ENCODE data around the gene SEH1L. TPM values are rescaled to one million over a fixed set of nuclear protein-coding genes. Genes with fewer than 3 reads are reported as not detected.

The SEH1L gene
- total RNA-seq, 2 donors from 2014 or later = 16.9 to 28.9 TPM

DNA sequence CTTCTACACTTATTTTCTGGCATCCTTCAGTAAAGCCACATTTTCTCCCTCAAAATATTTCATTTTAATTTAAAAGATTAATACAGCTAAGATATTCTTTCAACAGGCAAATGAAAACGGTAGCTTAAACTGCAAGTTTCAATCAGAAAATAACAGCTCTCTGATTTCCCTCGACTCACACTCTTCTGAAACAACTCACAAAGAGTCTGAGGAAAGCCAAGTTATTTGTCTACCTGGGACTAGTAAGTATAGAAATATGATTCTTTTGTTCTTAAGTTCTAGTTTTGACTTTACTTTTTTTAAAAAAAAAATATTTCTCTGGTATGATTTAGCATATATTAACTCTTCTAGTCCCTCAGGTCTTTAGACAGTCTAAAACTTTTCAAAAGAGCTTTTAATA lies 70.6 kb downstream of the SEH1L start:
- ATAC-seq = no peak
- no peak for DNase-seq
- intact Hi-C loops (cut with DNase I) = no loop called here

DNA sequence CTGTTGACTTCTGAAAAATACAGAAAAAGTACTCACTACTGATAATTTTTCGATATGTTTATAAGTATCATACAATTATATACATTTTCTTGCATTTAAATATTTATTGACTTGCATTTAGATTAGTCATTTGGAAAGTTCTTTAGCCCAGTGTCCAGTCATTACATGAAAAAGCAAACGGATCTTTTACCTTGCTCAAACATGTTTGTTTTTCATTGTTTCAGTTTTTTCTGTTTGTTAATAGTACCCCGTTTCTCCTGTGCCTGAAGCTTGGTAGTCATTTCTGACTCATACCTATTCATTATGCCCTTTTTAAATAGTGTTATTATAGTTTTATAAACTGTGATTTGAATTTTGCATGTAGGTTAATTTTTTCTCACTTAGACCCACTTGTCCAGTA lies 71.5 kb downstream of the SEH1L start:
- ATAC-seq (no peak), DNase-seq (no peak)
- intact Hi-C loops (cut with DNase I) = no loop called here

DNA sequence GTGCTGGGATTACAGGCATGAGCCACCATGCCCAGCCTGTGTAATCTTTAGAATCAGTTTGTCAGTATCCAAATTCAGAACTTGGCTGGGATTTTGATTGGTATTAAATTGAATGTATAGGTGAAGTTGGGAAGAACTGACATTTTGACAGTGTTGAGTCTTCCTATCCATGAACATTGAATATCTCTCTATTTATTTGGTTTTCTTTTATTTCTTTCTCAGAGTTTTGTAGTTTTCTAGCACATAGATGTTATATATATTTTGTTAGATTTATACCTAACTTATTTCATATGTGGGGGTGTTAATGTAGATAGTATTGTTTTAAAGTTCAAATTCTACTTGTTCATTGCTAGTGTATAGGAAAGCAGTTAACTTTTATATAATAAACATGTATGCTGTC lies 74.8 kb downstream of the SEH1L start:
- no peak for ATAC-seq
- DNase-seq = no peak
- intact Hi-C loops (cut with DNase I) = no loop called here

DNA sequence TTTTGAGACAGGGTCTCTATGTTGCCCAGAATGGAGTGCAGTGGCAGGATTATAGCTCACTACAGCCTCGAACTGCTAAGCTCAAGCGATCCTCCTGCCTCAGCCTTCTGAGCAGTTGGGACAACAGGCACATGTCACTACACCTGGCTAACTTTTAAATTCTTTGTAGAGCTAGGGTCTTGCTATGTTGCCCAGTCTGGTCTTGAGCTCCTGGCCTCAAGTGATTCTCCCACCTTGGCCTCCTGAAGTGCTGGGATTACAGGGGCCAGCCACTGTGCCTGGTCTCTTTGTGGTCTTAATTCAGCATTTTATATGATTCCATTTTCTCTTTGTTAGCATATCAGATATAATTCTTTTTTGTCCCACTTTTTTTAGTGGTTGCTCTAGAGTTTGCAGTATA lies 77.4 kb downstream of the SEH1L start:
- intact Hi-C loops (cut with DNase I) = no loop called here
- ATAC-seq (no peak), DNase-seq (no peak)

GRCh38 chr18:13026583-13027270 lies 78.9 kb downstream of the SEH1L start:
- DNase-seq (no peak), ATAC-seq (no peak)
- intact Hi-C loops (cut with DNase I) = no loop called here

DNA sequence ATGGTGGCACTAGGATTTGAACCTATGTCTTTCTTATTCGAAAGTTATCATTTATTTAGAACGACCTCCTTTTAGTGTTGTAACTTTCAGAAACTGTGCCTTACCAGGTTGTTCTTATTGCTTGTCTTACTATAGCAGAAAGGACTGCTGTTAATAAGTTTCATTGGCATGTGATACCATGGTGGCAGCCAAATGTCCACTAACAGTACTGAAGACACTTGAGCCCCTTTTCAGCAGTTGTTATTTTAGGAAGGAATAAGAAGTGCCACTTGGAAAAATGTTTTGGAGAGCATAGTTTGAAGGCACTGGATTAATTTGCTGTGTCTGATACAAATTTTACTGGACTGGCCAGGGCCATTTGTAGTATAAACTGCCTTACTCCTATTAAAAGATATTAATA lies 81.1 kb downstream of the SEH1L start:
- peak; percentile 78 to 89 for ATAC-seq
- DNase-seq = no peak
- intact Hi-C loops (cut with DNase I) = no loop called here

DNA sequence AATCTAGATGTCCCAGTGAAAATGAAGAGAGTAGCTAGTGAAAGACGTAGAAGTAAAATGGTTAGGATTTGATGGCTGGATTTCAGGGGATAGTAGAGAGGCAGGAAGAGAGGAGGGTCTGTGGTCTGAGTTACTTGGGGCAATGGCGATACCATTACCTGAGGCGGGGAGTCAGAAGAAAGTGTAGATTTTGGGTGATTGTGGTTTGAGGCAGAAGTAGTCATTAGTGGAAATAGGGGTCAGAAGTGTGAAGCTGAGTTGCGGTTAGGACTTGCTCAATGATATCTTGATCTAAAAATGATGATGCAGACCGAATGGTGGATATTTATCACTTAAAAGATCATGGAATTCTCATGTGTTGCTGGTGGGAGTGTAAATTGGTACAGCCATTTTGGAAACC lies 84.4 kb downstream of the SEH1L start:
- DNase-seq (no peak), ATAC-seq (no peak)
- intact Hi-C loops (cut with DNase I) = no loop called here

DNA sequence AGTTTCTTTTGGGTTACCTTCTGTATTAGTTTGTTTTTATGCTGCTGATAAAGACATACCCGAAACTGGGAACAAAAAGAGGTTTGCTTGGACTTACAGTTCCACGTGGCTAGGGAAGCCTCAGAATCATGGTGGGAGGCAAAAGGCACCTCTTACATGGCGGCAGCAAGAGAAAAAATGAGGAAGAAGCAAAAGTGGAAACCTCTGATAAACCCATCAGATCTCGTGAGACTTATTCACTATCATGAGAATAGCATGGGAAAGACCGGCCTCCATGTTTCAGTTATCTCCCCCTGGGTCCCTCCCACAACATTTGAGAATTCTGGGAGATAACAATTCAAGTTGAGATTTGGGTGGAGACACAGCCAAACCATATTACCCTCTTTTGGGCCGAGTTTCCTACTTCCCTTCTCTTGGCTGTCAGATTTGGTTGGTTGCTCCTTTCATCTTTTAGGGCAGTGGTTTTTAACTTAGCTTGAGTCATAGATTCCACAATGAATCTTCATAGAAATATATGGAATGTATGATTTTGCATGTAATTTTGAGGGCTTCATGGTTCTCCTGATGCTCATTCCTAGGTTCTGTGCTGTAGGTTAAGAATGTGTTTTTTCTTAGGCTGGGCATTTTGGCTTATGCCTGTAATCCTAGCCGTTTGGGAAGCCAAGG lies 87.6 kb downstream of the SEH1L start:
- ATAC-seq (no peak), DNase-seq (no peak)
- intact Hi-C loops (cut with DNase I) = no loop called here

GRCh38 chr18:13036622-13037320 lies 89.0 kb downstream of the SEH1L start:
- ATAC-seq = no peak
- no peak for DNase-seq
- intact Hi-C loops (cut with DNase I) = no loop called here

Other genes starting within 250 kb of the SEH1L start
- 1 to 10 TPM; 3.9 to 5.7 TPM for gene CEP76, start 245.3 kb upstream of the SEH1L start, total RNA-seq
- gene PSMG2, start 245.0 kb upstream of the SEH1L start, total RNA-seq = 10 to 100 TPM; 43.8 to 45.9 TPM
- gene PTPN2, start 63.8 kb upstream of the SEH1L start, total RNA-seq = 10 to 100 TPM; 15.0 to 18.1 TPM
- 10 to 100 TPM; 24.6 to 27.1 TPM for gene CEP192, start 43.4 kb downstream of the SEH1L start, total RNA-seq

Measured in left cardiac atrium (tissue), 4 donors.